Ascending aorta (tissue), 2 donors: Measurements from ENCODE around the gene PSKH1. TPM values are rescaled to one million over a fixed set of nuclear protein-coding genes. Genes with fewer than 3 reads are reported as not detected.

Experiments used
- DNase-seq, 2 donors: peaks; one replicate each; pipeline ENCODE4 v3.0.0-alpha.2; 2019; ENCODE audit warnings: low spot score in 2 of 2
- H3K27ac ChIP-seq, 2 donors: fragments of 200-600 bp; sonication (generic); one replicate each; pipeline ENCODE4 v1.5.1; 2016 to 2017; ENCODE audit warnings: mild to moderate bottlenecking in 1 of 2
- H3K27me3 ChIP-seq: fragments of 200-600 bp; sonication (generic); one replicate; pipeline ENCODE4 v1.5.1; 2017
- H3K36me3 ChIP-seq, 2 donors: fragments of 200-600 bp; sonication (generic); one replicate each; pipeline ENCODE4 v1.5.1; 2016
- H3K4me1 ChIP-seq, 2 donors: fragments of 200-600 bp; sonication (generic); one replicate each; pipeline ENCODE4 v1.5.1; 2016 to 2017; ENCODE audit warnings: mild to moderate bottlenecking in 1 of 2
- H3K4me3 ChIP-seq, 2 donors: fragments of 200-600 bp; sonication (generic); one replicate each; pipeline ENCODE4 v1.5.1; 2016 to 2017; ENCODE audit warnings: mild to moderate bottlenecking in 1 of 2
- H3K9me3 ChIP-seq, 2 donors: fragments of 200-600 bp; sonication (generic); one replicate each; pipeline ENCODE4 v1.5.1; 2016
- CTCF ChIP-seq, 3 experiments: fragments of 200-600 bp in 2 of 3; fragments of 450-650 bp in 1 of 3; sonication (generic) in 2 of 3; IDR thresholded peaks; one replicate each; pipeline ENCODE4 v1.5.1; 2016 to 2019; ENCODE audit warnings: antibody characterized with exemption in 3 of 3, mild to moderate bottlenecking in 1 of 3, moderate library complexity in 1 of 3
- intact Hi-C: fragments of 100-400 bp; cut with DNase I; formaldehyde crosslinking; loops from one replicate; pipeline ENCODE4 v1.15.1; 2023
- total RNA-seq: library from RNA; depleted of rRNA; stranded (reverse); fragments of >200 nt; gene quantifications from one replicate; pipeline ENCODE4 v1.1.0, GENCODE V29; 2016

PSKH1 gene
- total RNA-seq = 41.0 TPM

- TF ChIP-seq CTCF (IDR thresholded peaks at IDR 0.05) = no peak
- peak; percentile 82 to 98 for DNase-seq
- peaks cover 19 to 43% of the 10 kb centered on the region in 2 donors for H3K4me1 ChIP-seq
- H3K36me3 ChIP-seq = no peaks in the 10 kb centered on the region
- no peaks in the 10 kb centered on the region for H3K9me3 ChIP-seq
- H3K27me3 ChIP-seq = no peaks in the 10 kb centered on the region
- peak within 1 kb of the TSS; percentile 96 to 99 for H3K27ac ChIP-seq
- intact Hi-C loops = loop anchor here (1.0 to 2.0 kb wide), 2 partner anchors 42 to 46 kb away; partner anchors contain the start of genes CENPT and NUTF2
- peak within 1 kb of the TSS; percentile 99 to 100 for H3K4me3 ChIP-seq
Measured at GRCh38 chr16:67892899-67893742, at the start of gene PSKH1. Gene PSKH1 (plus strand): TSS chr16:67893254. CDS start chr16:67908750, 15,496 bp downstream.

- intact Hi-C loops = loop anchor here (2.0 to 10.0 kb wide), 3 partner anchors 91 to 1491 kb away; partner anchors contain the start of genes COG8, FHOD1, NIP7 and PDF
- H3K27ac ChIP-seq = peak overlapping the region; percentile 98 to 100
- H3K4me3 ChIP-seq = peak overlapping the region; percentile 86 to 96
- H3K27me3 ChIP-seq = no peaks in the 10 kb centered on the region
- TF ChIP-seq CTCF (IDR thresholded peaks at IDR 0.05) = no peak
- no peak for DNase-seq
- H3K4me1 ChIP-seq = peaks cover 38 to 39% of the 10 kb centered on the region in 2 donors
- no peaks in the 10 kb centered on the region for H3K9me3 ChIP-seq
- no peaks in the 10 kb centered on the region for H3K36me3 ChIP-seq
Measured at GRCh38 chr16:67843343-67843765, 49.7 kb upstream of the PSKH1 start.

GRCh38 chr16:67844497-67844896, 48.6 kb upstream of the PSKH1 start:
- peak overlapping the region in 1 of 2 donors; percentile 96 for H3K4me3 ChIP-seq
- H3K27me3 ChIP-seq = no peaks in the 10 kb centered on the region
- peaks cover 42 to 45% of the 10 kb centered on the region in 2 donors for H3K4me1 ChIP-seq
- H3K27ac ChIP-seq = peak overlapping the region; percentile 92 to 98
- DNase-seq = no peak
- intact Hi-C loops = loop anchor here (10.0 kb wide), 2 partner anchors 600 to 1490 kb away; partner anchors contain the start of genes COG8, FHOD1, NIP7 and PDF
- H3K9me3 ChIP-seq = no peaks in the 10 kb centered on the region
- no peaks in the 10 kb centered on the region for H3K36me3 ChIP-seq
- TF ChIP-seq CTCF (IDR thresholded peaks at IDR 0.05) = peak in 1 of 3 experiments; percentile 23

GRCh38 chr16:67845291-67846062, 47.6 kb upstream of the PSKH1 start:
- peak overlapping the region; percentile 92 to 98 for H3K27ac ChIP-seq
- H3K36me3 ChIP-seq = no peaks in the 10 kb centered on the region
- no peaks in the 10 kb centered on the region for H3K27me3 ChIP-seq
- no peak for TF ChIP-seq CTCF (IDR thresholded peaks at IDR 0.05)
- no peak for DNase-seq
- peak overlapping the region; percentile 96 to 97 for H3K4me3 ChIP-seq
- H3K9me3 ChIP-seq = no peaks in the 10 kb centered on the region
- intact Hi-C loops = loop anchor here (2.0 to 10.0 kb wide), 5 partner anchors 17 to 1489 kb away; partner anchors contain the start of genes COG8, FHOD1, NIP7 and PDF
- peaks cover 42 to 45% of the 10 kb centered on the region in 2 donors for H3K4me1 ChIP-seq

- Histone ChIP-seq H3K4me1 (peaks cover 42 to 45% of the 10 kb centered on the region in 2 donors), H3K27me3 (no peaks in the 10 kb centered on the region), H3K36me3 (no peaks in the 10 kb centered on the region), H3K4me3 (peak overlapping the region; percentile 96 to 97), H3K27ac (peak overlapping the region; percentile 92 to 98), H3K9me3 (no peaks in the 10 kb centered on the region)
- no peak for TF ChIP-seq CTCF (IDR thresholded peaks at IDR 0.05)
- DNase-seq = no peak
- intact Hi-C loops = loop anchor here (2.0 to 10.0 kb wide), 5 partner anchors 17 to 1489 kb away; partner anchors contain the start of genes COG8, FHOD1, NIP7 and PDF
Measured at GRCh38 chr16:67846063-67846319, 47.1 kb upstream of the PSKH1 start.
